ENCODE measurements around the gene OBSL1.

Gene OBSL1

DNA sequence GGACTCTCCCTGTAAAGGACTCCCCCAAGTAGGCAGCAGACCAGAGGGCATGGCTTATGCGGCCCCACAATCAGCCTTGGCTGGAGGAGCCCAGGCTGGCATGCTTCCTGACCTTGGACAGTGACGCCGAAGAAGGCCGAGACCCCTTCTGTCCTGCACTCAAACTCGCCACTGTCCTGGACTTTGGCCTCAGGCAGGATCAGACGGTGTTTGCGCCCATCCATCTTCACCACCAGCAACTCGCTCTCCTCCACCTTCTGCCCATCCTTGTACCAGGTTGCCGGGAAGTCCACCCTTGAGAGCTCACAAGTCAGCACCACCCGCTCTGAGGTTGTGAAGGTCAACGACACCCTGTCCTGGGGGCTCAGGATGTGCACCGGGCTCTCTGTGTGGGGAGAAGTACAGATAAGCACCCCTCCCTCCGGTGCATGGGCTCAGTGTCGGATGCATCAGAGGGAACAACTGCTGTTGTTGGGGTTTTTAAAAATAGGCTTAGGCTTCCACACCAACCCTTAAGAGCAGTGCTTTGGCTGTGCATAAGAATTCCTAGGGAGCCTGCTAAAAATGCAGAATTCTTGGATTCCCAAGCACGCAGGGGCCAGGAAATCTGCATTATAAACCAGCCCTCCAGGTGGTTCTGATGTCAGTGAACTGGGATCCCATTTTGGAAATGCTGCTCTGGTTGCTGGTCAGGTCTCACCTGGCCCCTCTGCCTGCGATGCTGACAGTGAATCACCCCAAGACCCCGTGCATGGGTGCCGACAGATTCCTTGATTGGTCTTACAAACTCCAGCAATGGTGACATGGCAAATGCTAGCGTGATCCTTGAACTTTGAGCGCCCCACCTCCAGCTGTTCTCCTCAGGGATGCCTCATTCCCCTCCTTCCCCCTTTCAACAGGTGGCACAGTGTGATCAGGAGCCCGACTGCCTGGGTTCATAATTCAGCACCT lies 5.9 kb downstream of the OBSL1 start:
- DNase-seq (ENCODE audit: low spot score) = peak; percentile 1

DNA sequence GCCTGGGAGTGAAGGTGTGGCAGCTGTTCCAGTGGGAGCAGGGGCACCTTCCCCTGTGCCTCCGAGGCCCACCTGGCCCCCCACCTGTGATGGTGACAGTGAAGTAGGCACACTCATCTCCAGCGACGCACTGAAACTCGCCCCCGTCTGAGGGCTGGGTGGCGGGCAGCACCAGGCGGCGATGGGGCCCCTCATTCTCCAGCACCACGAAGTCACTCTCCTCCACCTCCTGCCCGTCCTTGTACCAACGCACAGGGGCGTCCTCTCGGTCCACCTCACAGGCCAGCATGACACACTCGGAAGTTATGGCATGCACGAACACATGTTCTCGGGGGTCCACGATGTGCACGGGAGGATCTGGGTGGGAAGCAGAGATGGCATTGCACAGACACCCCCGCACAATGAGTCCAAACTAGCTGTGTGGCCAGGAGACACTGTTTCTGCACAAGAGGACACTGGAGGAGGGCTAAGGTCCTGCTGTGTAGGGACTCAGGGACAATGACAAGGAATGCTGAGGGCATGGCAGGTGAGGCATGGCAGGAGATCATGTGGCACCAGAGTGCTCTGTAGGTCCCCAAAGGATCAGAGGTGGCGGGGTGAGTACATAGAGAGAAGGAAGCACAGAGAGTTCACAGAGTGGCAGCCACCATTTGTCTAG lies 7.9 kb downstream of the OBSL1 start:
- DNase-seq (ENCODE audit: low spot score) = no peak

DNA sequence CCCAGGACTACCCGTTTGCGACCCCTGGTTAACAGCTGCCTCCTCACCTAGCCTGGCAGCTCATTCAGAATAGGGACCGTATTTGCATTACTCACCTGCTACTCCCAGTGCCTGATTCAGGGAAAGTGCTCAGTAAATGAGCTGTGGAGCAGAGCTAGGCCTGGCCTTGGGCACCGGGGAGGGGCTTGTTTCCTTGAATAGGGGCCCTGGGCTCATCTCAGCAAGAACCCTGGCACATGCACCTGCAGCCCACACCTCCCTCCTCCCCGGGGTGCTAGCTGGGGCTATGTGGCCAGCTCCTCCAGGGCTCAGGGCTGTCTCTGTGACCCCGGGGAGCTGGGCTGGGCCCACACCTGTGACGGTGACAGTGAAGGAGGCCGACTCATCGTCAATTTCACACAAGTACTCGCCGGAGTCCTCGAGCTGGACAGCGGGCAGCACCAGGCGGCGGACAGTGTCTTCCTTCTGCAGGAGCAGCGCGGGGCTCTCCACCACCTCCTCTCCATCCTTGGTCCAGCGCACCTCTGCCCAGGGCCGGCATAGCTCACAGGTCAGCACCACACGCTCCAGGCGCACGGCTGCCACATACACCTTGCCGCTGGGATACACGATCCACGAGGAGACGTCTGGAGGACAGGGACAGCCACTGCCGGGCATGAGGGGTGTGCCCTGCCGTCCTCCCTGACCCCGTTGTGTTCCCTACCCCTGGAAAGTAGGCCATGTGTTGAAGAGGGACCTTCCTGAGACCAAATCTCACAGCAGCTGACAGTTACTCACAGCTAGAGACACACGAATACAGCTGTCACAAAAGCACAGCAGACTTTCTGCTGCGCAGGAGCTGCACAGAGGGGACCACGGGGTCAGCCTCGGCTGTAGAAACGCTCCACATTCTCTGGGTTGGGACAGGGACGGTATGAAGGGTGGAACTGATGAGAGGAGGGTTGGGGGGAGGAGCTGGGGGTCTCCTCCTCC lies 9.0 kb downstream of the OBSL1 start:
- no peak for DNase-seq (ENCODE audit: low spot score)

DNA sequence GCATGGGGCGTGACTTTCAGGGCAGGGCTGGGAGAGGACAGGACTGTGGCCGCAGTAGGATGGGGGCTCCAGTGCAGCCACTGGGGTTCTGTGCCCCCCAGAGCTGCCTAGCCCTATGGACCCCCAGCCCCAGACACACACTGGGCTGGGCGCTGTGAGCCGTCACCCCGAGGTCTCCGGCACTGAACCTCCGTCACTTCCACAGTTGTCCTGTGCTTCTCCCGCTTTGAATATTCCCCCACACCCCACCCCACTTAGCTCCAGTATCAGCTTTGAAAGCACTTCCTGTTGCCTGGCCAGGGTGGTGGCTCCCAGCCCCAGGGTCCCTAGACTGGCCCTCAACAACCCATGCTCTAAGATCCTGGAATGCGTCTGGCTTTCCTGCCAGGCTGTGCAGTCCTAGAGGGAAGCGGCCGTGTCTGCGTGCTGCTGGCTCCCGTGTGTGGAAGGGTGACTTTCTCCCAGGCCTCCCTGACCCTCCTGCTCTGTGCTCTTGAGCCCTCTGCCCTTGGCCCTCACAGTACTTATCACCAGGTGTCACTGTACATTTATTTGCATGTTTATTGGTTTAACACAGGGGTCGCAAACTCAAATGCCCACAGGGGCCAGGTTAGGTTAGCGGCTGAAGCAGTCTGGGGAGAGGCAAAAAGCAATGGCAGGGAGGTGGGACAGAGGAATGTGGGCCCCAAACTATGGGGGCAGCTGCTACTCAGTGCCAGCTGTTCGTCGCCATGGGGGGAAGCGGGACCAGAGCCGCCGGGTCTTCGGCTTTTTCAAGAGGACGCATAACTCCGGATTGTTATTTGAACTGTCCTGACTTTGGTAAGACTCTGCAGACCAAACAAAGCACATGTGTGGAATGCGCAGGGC lies 9.9 kb downstream of the OBSL1 start:
- DNase-seq (ENCODE audit: low spot score) = no peak

DNA sequence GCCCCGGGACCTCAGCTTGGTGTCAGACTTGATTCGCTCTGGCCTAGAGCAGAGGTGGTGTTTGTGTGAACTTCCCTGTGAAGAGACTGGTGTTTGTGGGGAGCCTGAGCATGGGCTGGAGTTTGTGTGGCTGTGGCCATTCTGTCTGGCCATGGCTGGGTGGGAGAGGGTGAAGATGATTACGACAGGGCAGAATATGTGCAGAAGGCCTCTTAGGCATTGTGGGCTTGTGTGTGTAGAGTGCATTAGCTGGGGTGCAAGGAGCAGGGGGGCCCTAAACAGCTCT lies 10.5 kb downstream of the OBSL1 start:
- no peak for DNase-seq (ENCODE audit: low spot score)

DNA sequence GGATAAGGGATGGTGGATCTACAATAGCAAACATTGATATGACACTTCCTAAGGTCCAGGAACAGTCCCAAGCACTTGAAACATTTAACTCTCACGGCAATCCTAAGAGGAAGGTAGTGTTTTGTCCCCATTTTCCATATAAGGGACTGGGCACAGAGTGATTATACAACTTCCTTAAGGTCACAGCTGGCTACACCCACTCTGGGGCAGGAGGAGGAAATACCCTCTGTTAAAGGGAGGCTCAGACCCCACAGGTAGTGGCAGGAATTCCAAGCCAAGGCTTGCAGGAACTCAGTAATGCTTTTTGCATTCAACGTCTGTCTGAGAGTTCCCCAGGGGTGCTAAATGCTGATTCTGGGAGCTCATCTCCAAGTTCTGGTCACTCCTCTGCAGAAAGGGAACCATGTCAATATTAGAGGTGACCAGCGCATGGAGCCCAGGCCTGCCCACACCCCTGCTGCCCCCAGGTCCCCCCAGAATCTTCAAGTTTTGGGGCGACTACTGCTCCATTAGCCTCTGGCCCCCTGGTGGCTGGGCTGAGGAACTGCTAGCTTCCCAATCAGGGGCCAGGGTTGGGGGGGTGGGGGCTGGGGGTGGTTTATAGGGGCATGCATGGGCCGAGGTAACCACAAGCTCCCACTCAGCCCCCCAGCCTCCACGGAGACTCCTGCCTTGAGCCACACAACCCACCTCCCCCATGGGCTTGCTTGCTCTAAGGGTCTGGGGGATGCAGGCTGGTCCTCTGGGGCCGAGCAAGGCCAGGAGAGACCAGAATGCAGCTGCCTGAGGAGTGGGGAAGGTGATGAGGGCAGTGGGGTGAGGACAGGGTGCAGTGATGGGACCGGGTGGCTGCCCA lies 11.1 kb downstream of the OBSL1 start:
- DNase-seq (ENCODE audit: low spot score) = peak; percentile 78

DNA sequence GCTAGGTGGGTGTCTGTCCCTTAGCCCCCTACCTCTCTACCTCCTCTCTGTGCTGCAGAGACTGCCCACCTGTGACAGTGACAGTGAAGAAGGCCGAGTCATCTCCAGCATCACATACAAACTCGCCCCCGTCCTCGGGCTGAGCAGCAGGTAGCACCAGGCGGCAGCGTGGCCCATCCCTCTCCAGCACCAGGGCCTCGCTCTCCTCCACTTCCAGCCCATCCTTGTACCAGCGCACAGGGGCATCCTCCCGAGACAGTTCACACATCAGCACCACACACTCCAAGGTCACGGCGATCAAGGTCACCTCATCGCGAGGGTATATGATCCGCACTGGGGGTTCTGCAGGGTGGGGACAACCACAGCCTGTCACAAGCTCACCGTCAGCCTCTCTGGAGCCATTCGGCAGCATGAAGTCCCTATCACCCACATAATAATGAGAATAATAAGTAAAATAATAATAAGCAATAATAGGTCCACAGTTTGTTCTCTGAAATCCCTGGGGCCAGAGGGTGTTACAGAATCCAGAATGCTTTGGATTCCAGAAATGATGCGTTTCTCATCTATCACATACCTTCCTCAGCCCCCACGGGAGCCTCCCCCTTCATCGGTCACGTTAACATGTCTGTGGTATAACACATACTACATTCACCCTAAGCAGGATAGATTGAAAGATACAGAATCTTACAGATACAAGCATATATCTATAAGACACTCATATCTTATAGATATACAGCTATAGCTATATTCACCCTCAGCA lies 12.0 kb downstream of the OBSL1 start:
- DNase-seq (ENCODE audit: low spot score) = no peak

DNA sequence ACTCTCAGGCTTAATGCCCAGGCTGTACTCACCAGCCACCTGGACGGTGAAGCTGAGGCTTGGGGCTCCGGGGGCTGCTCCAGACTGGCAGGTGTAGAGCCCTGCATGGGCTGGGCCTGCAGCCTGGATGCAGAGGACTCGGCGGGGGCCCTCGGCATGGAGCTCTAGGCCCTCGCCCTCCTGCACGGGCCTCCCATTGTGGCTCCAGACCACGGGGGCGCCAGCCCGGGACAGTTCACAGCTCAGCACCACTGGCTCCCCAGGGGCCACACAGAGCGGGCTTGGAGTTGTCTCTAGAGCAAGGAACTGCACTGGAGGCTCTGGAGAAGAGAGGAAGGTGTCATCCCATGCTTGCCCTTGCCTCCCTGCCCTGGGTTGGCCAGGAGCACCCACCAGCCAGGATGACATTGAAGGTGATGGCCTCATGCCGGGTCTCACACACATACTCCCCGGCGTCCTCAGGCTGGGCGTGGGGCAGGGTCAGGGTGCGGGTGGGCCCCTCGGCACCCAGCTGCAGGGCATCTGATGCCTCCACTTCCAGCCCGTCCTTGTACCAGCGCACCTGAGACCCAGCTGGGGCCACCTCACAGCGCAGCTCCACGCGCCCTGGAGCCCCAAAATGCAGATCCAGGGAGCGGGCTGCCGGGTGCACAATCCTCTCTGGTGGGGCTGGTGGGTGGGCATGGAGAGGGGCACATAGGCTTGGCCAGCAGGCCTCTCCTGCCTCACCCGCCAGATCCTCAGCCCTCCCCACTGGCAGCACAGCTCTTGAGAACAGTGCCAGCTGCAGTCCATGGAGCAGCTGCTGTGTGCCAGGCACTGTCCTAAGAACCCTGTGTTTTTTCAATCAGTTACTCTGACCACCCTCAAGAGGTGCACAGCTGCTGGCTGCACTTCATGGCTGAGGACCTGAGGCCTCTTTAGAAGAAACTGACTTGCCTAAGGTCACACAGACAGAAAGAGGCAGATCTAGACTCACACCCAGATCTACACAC lies 13.3 kb downstream of the OBSL1 start:
- no peak for DNase-seq (ENCODE audit: low spot score)

DNA sequence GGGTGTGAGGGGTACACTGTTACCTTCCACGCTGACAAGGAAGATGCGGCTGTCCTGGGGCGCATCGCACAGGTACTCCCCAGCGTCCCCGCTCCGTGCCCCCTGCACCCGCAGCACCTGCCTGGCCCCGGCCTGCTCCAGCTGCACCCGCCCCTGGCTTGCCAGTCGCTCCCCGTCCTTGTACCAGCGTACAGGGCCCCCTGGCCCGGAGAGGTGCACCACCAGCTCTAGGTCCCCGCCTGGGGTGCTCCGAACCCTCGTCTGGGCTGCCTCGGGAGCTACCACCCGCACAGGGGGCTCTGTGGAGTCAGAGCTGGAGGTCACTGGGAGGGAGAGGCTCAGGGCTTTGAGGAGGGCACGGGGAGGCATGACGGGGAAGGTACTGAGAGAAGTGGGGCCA lies 14.0 kb downstream of the OBSL1 start:
- DNase-seq (ENCODE audit: low spot score) = no peak

DNA sequence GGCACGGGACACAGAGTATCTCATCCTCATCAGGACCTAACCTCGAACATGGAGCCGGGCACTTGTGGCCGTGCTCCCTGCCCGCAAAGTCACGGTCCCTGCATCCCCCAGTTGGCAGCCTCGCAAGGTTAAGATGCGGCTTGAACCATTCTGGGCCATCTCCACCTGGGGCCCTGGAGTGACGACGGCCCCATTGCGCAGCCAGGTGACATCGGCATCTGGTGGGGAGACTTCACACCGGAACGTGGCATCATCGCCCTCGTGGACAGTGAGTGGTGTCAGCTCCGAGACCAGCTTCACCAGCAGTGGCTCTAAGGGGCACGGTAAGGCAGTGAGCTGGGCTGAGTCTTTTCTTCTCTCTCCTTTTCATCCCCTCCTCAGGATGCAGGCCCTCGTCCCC lies 14.9 kb downstream of the OBSL1 start:
- DNase-seq (ENCODE audit: low spot score) = no peak

DNA sequence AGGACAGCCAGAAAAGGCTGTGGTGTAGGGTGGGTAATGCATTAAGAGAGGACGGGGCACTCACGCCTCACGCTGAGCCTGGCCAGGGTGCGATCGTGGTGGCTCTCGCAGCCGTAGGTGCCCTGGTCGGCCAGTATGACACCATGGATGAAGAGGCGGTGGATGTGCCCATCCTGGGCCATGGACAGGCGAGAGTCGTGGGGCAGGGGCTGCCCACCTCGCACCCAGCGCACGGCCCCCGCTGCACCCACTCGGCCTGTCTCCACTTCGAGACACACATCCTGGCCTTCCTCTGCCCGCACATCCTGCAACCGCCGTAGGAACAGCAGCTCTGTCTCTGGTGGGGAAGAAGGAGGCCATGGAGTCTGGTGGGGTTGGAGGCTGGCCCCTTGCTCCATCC lies 15.4 kb downstream of the OBSL1 start:
- no peak for DNase-seq (ENCODE audit: low spot score)

DNA sequence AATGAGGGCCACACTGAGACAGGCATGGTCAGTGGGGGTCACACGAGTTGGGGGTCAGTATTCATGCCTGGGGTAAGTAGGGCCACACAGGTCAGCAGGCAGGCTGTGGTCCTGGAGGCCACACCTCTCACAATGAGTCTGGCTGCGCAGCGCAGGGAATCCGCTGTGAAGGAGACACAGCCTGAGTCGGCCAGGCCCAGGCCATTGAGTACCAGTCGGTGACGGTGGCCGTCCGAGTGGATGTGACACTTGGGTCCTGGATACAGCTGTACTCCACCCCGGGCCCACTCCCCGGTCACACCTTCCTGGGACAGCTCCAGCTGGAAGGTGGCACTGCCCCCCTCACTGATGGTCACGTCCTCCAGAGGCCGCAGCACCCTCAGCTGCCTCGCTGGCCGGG lies 17.0 kb downstream of the OBSL1 start:
- no peak for DNase-seq (ENCODE audit: low spot score)

DNA sequence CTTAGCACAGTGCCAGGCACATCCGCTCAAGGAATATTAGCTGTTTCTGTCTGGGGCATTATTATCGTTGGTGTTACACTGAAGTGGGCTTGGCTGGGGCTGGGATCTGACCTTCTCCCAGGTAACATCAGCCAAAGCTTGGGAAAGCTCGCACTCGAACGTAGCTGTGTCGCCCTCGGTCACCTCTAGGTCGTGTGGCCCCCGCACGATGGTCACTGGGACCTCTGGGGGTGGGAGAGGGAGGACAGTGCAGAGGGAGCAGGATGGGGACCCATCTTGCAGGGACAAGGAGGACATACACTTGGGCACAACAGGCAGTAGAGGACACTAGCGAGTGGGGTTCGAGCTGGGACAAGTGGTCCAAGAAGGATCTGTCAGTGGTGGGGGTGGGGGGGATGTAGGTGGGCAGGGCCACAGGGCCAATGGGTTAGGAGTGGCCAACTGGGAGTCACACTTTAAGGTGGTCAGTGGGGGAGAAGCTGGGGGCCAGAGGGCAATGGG lies 17.8 kb downstream of the OBSL1 start:
- DNase-seq (ENCODE audit: low spot score) = no peak

DNA sequence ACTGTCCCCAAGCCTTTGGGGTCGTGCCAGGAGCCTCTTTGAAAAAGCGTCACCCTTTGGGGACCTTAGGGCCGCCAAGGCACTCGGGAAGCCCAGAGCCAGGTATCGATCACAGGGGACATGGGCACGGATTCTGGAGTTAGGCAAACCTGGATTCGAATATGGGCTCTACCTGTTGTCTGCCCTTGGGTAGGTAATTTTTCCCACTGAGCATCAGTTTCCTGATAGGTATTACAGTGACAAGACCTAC lies 18.2 kb downstream of the OBSL1 start:
- no peak for DNase-seq (ENCODE audit: low spot score)

DNA sequence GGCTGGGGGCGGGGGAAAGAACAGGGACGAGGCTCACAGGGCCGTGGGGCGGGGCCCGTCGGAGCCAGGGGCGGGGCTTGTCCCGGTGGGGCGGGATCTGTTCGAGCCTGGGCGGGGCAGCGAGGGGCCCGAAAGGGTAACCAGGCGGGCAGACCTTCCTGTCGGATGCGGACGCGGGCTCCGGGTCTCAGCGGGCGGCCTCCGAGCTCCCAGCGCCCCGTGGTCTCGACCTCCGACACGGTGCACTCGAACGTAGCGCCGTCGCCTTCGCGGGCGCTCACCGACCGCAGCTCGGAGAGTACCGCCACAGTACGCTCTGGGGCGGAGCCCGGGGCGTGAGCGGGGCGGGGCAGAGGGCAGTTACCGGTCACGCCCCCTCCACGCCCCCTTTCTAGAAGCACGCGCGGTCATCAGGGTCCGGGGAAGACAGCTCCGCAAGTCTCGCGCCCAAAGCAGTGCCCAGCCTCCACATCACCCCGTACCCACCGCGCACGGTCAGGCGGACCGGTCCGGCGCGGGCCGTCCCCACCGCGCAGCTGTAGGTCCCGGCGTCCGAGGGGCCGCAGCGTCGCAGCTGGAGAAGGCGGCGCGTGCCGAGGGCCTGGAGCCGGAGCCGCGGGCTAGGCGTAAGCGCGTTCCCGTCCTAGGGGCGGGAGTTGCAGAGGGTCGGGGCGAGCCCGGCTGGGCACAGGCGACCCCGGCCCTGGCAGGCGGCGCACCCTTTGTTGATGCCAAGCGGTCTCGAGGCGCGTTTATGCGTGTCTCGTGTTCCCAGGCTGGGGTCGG lies 18.8 kb downstream of the OBSL1 start:
- DNase-seq (ENCODE audit: low spot score) = peak; percentile 92

DNA sequence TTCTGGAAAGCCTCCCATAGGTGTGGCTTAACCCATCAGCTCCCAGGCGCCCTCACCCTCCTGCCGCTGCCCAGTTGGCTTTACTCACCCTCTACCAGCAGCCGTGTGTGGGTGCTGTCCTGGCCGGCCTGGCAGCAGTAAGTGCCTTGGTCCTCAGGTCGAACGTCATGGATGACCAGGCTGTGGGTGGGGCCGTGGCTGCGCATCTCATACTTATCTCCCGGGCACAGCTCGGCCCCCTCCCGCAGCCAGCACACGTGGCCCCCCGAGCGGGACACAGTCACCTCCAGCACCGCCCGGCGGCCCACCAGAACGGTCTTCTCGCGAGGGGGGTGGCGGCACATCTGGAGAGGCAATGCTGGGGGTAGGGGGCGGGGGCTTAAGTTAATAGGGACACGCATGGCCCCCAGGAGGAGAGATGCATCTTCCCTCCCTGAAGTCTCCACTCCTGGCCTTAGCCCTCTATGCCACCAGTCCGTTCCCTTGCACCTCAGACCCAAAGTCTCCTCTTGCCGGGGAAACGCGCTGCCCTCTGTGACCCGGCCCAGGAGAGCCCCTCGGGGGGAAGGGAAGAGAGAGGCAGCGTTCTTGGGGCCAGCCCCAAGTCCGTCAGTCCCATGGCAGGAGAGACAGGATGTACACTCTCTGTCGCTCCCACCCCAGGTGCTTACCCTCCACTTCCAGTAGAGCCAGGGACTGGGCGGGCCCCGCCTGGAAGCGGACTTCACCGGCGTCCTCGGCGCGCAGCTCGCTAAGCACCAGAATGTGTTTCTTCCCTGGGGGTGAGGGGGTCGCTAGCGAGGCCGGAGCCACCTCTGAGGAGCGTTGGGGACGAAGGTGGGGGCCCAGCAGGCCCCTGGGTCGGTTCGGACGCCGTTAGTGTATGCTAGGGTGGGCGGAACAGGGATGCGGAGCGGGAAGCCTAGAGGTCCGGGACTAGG lies 19.6 kb downstream of the OBSL1 start:
- DNase-seq (ENCODE audit: low spot score) = peak; percentile 64

DNA sequence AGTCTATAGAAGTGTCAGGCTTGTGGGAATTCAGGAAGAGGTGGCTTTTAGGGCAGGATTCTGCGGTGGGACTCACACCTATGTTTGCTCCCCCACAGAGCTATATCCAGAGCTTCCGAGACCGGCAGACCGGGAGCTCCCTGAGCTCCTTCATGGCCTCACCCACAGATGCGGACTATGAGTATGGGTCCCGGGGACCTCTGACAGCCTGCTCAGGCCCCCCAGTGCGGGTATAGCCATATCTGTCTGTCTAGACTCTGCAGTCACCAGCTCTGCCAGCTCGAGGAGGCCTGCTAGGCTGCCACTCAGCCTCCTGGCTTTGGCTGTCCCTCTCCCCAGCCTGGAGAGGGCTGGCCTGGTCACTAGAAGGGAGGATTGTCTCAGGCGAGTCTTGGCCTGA lies 21.7 kb downstream of the OBSL1 start:
- no peak for DNase-seq (ENCODE audit: low spot score)
